ENCODE data around the gene BTG1.
"Not testable (repeated sequence)": the region's sequence is repeated elsewhere in the genome, so short reads cannot be mapped to it uniquely, and the experiment has no call there.

BTG1 gene

DNA sequence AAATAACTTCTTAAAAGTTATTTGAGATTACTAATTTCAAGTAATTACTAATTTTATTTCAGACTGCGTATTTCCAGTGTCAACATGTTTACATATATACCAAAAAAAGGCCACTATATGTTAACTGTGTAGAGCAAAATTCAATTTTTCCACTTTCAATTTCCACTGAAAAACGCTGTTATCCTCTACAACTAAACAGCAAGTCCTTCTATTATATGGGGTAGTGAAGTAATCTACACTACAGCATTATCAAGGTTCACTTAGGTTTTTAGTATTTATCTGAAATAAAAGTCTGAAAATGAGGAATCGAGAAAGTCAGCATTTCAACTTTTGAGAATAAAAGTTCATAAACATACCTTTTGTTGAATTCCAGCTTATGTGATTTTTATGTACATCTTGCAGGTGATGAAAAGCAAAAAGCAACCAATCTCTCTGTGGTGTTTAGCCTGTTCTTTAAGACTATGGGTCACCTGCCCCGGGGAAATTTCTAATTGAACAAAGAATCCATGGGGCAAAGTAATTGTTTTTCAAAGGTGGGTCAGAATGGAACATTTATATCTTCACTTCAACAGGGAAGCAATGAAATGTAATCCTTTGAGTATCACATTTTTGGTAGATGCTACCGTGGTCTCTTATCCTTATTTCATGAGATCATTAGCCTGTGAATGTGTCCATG, 3.3 kb downstream of the BTG1 start:
- Mint-ChIP-seq H3K4me3 (peak overlapping the region; percentile 100), H3K9me3 (no peaks in the 10 kb centered on the region), H3K27ac (peak overlapping the region; percentile 99), H3K4me1 (ENCODE audit: low read depth) (peaks cover 52% of the 10 kb centered on the region), H3K27me3 (no peaks in the 10 kb centered on the region), H3K36me3 (ENCODE audit: low read depth) (peaks cover 85% of the 10 kb centered on the region)
- no peak for DNase-seq

DNA sequence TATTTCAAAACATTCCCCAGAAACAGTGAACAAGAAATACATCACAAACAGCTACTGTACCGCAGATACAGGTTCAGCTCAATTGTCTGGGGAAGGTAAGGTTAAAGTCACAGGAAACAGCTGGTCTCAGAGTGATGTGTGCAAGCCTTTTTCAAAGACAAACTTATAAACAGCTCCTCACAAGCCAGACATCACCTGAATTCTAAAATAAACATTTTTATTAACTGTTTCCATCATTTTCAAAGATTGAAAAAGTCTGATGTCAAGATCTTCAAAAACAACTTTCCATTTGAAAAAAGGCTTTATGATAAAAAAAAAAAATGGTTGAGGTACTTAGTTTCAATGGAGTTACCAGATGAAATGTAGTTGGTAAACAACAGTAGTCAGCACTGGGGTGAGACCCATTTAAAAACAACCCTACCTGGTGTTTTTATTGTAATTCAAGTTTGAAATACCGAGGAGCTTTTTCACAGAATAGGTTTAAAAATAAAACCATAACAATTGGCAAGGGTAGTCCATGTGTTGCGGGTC, 4.0 kb downstream of the BTG1 start:
- Mint-ChIP-seq H3K27me3 (no peaks in the 10 kb centered on the region), H3K36me3 (ENCODE audit: low read depth) (peaks cover 91% of the 10 kb centered on the region), H3K4me3 (peak overlapping the region; percentile 100), H3K27ac (peak overlapping the region; percentile 99), H3K9me3 (no peaks in the 10 kb centered on the region), H3K4me1 (ENCODE audit: low read depth) (peaks cover 54% of the 10 kb centered on the region)
- no peak for DNase-seq

DNA sequence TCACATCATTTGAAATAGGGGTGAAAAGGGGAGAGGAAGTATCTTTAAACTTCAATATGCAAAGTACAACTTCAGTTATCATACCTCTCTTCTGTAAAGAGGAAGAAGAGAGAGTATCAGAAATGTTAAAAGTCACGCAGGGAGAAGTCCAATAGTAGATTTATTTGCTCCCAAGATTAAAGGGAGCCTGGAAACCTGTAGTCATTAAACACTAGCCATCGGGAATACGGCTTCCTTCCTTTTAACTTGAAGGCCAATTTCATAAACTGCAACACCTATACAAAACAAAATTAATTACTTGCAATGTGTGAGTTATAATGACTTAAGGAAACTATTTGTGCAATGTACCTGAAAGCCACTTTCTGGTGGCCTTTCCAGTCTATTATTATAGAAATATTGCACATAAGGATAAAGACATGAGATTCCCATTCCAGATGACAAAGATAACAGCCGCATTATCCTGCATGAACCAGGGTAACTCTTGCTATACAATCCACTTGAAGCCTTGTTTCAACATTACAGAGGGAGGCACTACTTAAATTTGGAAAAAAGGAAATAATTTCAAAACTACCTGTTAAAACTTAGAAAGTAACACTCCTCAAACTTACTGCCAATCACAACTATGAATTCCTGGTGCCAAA, 4.6 kb downstream of the BTG1 start:
- H3K9me3 Mint-ChIP-seq = no peaks in the 10 kb centered on the region
- peak overlapping the region; percentile 99 for H3K27ac Mint-ChIP-seq
- DNase-seq = no peak
- no peaks in the 10 kb centered on the region for H3K27me3 Mint-ChIP-seq
- H3K4me3 Mint-ChIP-seq = peak overlapping the region; percentile 100
- H3K4me1 Mint-ChIP-seq (ENCODE audit: low read depth) = peaks cover 56% of the 10 kb centered on the region
- peaks cover 92% of the 10 kb centered on the region for H3K36me3 Mint-ChIP-seq (ENCODE audit: low read depth)

DNA sequence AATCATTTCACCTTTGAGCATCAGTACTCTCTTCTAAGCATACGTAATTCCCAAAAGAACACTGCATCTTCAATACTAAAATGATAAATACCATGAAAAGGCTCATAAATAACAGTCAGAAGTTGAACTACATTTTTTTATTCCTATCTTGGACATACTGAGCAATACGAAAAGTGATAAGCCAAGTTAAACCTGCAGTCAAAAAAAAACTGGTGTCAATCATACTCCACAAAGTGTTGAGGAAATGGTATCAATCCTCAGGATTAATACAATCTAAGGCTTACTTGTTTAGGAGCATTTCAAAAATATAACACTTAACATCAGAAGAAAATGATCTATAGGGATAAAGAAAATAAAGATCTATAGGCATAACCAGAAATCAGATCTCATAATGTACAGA, 5.5 kb downstream of the BTG1 start:
- H3K27me3 Mint-ChIP-seq = no peaks in the 10 kb centered on the region

DNA sequence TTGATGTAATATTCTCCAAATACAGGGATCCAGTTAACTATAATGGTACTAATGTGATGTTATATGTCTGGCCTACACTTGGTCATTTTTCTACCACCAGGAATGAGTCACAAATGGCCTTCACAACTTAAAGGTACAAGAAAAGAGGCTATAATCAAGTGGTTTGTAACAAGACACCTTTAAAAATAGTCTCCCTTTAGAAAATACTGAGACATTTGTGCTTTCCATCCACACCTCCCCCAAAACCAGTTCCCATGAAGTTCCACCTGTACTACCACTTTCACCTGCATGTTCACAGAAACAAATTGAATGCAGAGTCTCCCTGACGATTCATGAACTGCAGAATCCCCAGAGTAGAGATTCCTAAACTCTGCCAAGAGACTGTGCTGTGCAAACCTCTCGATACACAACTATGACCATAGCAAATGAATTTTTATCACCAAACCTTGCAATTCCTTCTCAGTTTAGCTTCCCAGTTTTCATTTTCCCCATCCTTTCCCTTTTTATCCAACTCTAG, 6.0 kb downstream of the BTG1 start:
- Mint-ChIP-seq H3K27me3 (no peaks in the 10 kb centered on the region), H3K36me3 (ENCODE audit: low read depth) (peaks cover 95% of the 10 kb centered on the region), H3K4me3 (peak overlapping the region; percentile 100), H3K4me1 (ENCODE audit: low read depth) (peaks cover 68% of the 10 kb centered on the region), H3K9me3 (no peaks in the 10 kb centered on the region), H3K27ac (peak overlapping the region; percentile 99)
- no peak for DNase-seq

More for the DNA sequence above, 5.5 kb downstream of the BTG1 start:
- peak overlapping the region; percentile 99 for H3K27ac Mint-ChIP-seq
- H3K9me3 Mint-ChIP-seq = no peaks in the 10 kb centered on the region
- DNase-seq = no peak
- H3K4me1 Mint-ChIP-seq (ENCODE audit: low read depth) = peaks cover 63% of the 10 kb centered on the region
- H3K4me3 Mint-ChIP-seq = peak overlapping the region; percentile 100
- peaks cover 94% of the 10 kb centered on the region for H3K36me3 Mint-ChIP-seq (ENCODE audit: low read depth)

DNA sequence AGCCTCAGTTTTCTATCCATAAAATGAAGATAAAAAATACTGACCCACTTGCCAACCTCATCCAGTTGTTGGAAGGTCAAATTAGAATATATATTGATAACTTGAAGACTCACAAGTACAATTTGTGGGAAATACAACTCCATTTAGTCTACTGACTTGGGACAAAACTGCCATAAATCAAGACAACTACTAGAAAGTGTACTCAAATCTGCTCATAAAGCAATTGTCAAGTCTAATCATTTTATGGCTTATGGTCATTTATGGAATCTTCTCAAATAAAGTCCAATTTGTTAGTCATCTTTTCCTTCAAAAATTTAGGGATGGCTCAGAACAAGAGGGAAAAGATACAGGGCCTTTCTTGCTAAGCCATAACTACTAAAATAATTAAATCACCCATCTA, 7.0 kb downstream of the BTG1 start:
- Mint-ChIP-seq H3K4me3 (peak overlapping the region; percentile 100), H3K27me3 (no peaks in the 10 kb centered on the region), H3K4me1 (ENCODE audit: low read depth) (peaks cover 74% of the 10 kb centered on the region), H3K9me3 (no peaks in the 10 kb centered on the region), H3K27ac (peak overlapping the region; percentile 99), H3K36me3 (ENCODE audit: low read depth) (peaks cover 85% of the 10 kb centered on the region)
- DNase-seq = no peak

DNA sequence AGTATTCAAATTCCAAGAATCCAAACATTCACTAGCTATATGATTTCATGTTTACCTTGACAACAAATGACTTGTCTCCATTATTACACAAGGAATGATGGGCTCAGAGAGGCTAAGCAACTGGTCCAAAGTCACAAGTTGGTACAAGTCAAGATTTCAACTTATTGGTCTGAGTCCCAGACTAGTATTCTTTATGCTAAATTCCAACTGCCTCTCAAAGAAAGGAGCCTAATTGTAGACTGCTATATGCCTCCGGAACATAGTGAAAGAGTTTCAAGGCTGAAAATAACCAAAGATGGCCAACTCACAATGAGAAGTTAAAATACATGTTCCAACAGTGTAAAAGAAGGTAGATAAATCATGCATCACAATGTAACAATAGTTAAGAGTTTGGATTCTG, 7.5 kb downstream of the BTG1 start:
- Mint-ChIP-seq H3K27me3 (no peaks in the 10 kb centered on the region), H3K4me3 (peak overlapping the region; percentile 100), H3K4me1 (ENCODE audit: low read depth) (peaks cover 75% of the 10 kb centered on the region), H3K27ac (peak overlapping the region; percentile 99), H3K36me3 (ENCODE audit: low read depth) (peaks cover 80% of the 10 kb centered on the region), H3K9me3 (no peaks in the 10 kb centered on the region)
- DNase-seq = no peak

DNA sequence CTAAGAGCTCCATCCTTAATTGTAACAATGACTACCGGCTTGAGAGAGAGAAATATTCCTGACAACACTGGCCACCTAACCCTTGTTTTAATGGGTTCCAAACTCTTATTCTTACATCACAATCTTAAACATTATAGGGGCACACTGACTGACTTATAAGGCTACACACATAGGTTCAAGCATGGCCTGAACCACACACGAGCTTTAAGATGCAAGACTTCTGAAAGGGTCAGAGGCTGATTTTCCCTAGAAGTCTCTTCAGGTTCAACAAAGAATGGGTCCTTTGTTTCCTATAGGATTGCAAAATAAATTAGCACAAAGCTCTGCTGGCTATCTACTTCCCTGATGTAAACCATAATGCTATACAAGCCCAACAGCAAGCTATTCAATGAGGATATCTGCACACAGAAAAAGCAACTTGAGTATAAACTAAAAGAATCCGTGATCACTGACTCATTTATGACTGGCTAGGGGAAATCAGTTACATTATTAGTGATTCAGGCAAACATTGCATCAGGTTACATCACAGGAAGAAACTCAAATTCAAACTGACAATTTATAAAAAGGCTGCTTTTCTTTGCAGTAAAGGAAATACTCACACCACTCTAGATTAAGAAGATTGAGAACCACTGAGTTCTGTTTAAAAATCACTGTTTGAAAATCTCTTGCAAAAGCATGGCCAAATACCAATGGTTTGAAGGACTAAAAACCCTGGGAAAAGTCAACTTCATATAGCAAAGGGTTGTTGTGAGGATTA, 8.5 kb downstream of the BTG1 start:
- Mint-ChIP-seq H3K4me1 (ENCODE audit: low read depth) (peaks cover 81% of the 10 kb centered on the region), H3K36me3 (ENCODE audit: low read depth) (peaks cover 72% of the 10 kb centered on the region), H3K4me3 (peak overlapping the region; percentile 100), H3K27me3 (no peaks in the 10 kb centered on the region), H3K27ac (peak overlapping the region; percentile 99), H3K9me3 (no peaks in the 10 kb centered on the region)
- no peak for DNase-seq

DNA sequence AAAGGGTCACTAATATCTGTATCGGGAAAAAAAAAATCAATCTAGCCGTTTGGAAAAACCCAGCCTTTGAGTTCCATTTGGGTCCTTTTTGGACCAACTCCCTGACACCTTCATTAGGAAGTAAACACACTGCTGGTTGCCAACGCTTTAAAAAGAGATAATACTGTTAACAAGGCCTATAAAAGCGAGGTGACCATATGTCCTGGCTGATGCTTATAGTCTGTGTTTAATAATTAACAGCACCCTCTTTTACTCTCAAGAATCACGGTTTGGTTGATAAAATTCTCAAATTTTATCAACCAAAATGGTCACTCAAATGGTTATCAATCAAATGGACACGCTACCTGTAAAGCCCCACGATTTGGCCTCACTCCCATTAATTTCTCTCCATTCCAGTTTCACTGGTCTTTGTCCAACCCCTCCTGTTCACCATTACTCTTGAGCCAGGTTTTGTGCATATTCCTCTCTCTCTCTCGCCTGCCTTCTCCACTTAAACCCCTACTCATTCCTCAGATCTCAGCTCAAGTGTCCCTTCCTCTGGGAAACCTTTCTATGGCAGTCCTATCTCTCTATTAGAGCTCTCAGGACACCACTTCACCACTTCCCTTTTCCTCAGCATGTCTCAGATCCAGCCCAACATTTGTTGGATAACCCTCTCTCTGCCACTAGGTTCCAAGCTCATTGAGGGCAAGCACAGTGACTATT, 9.5 kb downstream of the BTG1 start:
- Mint-ChIP-seq H3K36me3 (ENCODE audit: low read depth) (peaks cover 72% of the 10 kb centered on the region), H3K27me3 (no peaks in the 10 kb centered on the region), H3K27ac (peak overlapping the region; percentile 99), H3K4me1 (ENCODE audit: low read depth) (peaks cover 88% of the 10 kb centered on the region), H3K4me3 (peak overlapping the region; percentile 100), H3K9me3 (no peaks in the 10 kb centered on the region)
- DNase-seq = no peak

DNA sequence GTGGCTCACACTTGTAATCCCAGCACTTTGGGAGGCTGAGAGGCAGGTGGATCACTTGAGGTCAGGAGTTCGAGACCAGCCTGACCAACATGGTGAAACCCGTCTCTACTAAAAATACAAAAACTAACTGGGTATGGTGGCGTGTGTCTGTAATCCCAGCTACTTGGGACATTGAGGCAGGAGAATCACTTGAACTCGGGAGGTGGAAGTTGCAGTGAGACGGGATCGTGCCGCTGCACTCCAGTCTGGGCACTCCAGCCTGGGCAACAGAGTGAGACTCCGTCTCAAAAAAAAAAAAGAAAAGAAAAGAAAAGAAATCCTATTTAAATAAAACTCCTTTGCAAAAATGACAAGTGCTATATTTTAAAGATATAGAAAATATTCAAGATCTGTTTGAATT, 10.1 kb downstream of the BTG1 start:
- peak overlapping the region; percentile 99 for H3K27ac Mint-ChIP-seq
- peak overlapping the region; percentile 100 for H3K4me3 Mint-ChIP-seq
- H3K36me3 Mint-ChIP-seq (ENCODE audit: low read depth) = peaks cover 69% of the 10 kb centered on the region
- H3K9me3 Mint-ChIP-seq, DNase-seq, H3K27me3 Mint-ChIP-seq: not testable (repeated sequence)
- peaks cover 95% of the 10 kb centered on the region for H3K4me1 Mint-ChIP-seq (ENCODE audit: low read depth)

DNA sequence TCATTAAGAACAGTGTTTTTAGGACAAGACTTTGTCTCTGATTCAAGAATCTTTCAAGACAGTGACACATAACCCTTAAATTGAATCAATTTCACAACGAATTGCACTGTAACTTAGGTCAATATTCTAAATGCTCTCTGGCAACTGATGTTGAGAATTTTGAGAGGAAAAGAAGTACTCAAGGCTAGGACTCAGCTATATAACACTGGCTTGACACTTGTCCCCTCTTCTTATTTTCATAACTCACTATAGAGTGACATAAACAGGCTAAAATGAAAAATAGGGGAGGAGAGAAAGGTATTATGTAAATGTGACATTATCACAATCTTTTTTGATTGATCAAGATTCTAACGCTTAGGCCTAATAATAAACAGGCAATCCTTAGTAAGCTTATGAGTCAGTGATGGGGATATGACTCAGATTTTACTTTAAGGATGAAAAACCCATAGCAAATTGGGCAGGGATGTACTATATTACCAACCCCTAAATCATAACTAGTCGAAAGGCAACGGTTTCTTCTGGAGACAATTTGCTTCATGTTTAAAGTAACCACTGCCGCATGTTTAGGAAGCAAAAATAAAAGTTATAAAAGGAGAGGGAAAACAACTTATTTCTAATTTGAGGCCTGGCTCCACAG, 10.9 kb downstream of the BTG1 start:
- Mint-ChIP-seq H3K4me1 (ENCODE audit: low read depth) (peaks cover 98% of the 10 kb centered on the region), H3K36me3 (ENCODE audit: low read depth) (peaks cover 65% of the 10 kb centered on the region), H3K9me3 (no peaks in the 10 kb centered on the region), H3K27me3 (no peaks in the 10 kb centered on the region), H3K4me3 (peak overlapping the region; percentile 100), H3K27ac (peak overlapping the region; percentile 99)
- DNase-seq = no peak

DNA sequence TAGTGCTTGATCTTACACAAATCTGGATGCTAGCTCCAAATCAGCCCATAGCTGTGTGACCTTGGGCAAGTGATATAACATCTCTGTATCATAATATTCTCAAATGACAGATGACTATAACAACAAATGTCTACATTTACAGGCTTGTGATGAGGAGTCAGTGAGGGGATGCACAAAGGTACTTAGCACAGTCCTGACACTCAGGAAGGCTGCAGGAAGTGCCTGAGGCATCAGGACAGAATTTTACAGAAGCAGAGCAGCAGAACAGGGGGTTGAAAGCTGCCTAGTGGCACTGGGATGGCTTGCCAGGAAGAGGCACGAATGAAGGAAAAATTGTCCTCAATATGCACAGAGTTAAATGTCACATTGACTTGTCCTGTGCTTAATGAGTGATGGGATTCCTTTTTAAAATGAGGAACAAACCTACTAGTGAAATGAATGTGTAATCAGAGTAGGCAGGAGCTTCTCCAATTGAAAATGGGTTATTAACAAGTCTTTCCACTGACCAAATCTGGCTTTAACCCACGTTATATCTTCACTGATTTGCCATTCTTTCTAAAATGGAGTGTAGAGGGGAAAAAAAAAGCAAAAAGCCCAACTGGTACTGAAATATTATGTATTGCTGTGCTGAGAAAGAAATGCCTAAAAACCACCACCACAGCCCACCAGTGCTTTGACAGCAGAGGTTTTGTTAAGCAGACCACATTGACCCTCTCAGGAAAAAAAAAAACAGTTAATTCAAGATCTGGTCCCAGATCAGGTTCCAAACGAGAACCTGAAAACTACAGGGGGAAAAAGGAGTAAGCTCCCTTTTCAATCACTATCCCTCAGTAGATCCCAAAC, 11.6 kb downstream of the BTG1 start:
- H3K4me1 Mint-ChIP-seq (ENCODE audit: low read depth) = peaks cover 98% of the 10 kb centered on the region
- H3K27me3 Mint-ChIP-seq = no peaks in the 10 kb centered on the region
- H3K9me3 Mint-ChIP-seq = no peaks in the 10 kb centered on the region
- H3K36me3 Mint-ChIP-seq (ENCODE audit: low read depth) = peaks cover 65% of the 10 kb centered on the region
- peak overlapping the region; percentile 99 for H3K27ac Mint-ChIP-seq
- H3K4me3 Mint-ChIP-seq = peak overlapping the region; percentile 100
- no peak for DNase-seq

DNA sequence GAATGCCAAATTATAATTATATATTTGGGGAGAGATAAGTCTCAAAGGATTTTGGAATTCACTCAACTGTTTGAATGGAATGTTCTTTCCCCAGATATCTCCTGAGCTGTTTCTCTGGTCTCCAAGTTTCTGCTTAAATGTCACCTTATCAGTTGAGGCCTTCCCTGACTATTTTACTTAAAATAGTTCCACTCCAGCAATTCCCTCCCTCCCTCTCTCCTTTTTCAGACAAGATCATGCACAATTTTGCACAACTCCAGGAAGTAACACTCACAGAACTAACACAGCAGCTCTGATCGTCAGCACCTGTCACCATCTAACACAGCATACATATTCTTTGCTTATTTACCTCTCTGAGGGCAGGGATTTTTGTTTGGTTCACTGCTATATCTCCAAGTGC, 12.5 kb downstream of the BTG1 start:
- Mint-ChIP-seq H3K27ac (peak overlapping the region; percentile 99), H3K4me1 (ENCODE audit: low read depth) (peaks cover 97% of the 10 kb centered on the region), H3K27me3 (no peaks in the 10 kb centered on the region), H3K9me3 (no peaks in the 10 kb centered on the region), H3K4me3 (peak overlapping the region; percentile 61), H3K36me3 (ENCODE audit: low read depth) (peaks cover 65% of the 10 kb centered on the region)
- DNase-seq = no peak

Measured in activated T-cell treated with anti-CD3 and anti-CD28 coated beads, Interleukin-2, amount 50 U/mL, for 24 hours (primary cell).